ENCODE measurements around the gene PRIMPOL. TPM values are rescaled to one million over a fixed set of nuclear protein-coding genes. Genes with fewer than 3 reads are reported as not detected.

Gene PRIMPOL
- total RNA-seq, 5 donors from 2014 or later (not counting 1 experiment from before 2014, with no cell fraction given) = 11.6 to 14.8 (median 12.4) TPM

- no peak for DNase-seq
- H3K4me3 Mint-ChIP-seq = no peak overlapping the region
- H3K4me1 Mint-ChIP-seq = peaks cover 24 to 32% (median 26%) of the 10 kb centered on the region in 3 donors
- no peak for ATAC-seq (replicated peaks in 1 of 4)
- peaks cover 53% of the 10 kb centered on the region for H3K36me3 Mint-ChIP-seq
- Histone ChIP-seq H3K36me3 (ENCODE audit: control insufficient read depth in 2 of 2, extremely low read depth in 1 of 2, insufficient read depth in 1 of 2, low read length in 1 of 2) (peaks cover 4 to 70% of the 10 kb centered on the region in 2 donors), H3K27ac (ENCODE audit: low read length) (no peak overlapping the region), H3K4me1 (ENCODE audit: control insufficient read depth in 1 of 2, extremely low read depth in 1 of 2, insufficient read depth in 2 of 2, low read length in 2 of 2) (peaks cover 0 to 3% of the 10 kb centered on the region in 2 experiments), H3K4me3 (ENCODE audit: control insufficient read depth in 1 of 2, extremely low read depth in 1 of 2, low read length in 1 of 2) (no peak overlapping the region), H3K27me3 (replicated peaks in 1 of 2; ENCODE audit: control insufficient read depth in 2 of 2, extremely low read depth in 1 of 2, insufficient read depth in 2 of 2, low read length in 1 of 2) (no peaks in the 10 kb centered on the region), H3K9me3 (no peaks in the 10 kb centered on the region)
- no peaks in the 10 kb centered on the region for H3K27me3 Mint-ChIP-seq
- ChIA-PET CTCF (interaction anchor here (0.7 kb wide), 2 partner anchors 8 to 53 kb away, joined by 3 to 4 read pairs; no protein-coding TSS in a partner anchor), POLR2A (interaction anchor here in 1 of 2 donors (0.6 to 0.8 kb wide), 2 partner anchors 173 to 198 kb away, joined by 3 to 10 read pairs; no protein-coding TSS in a partner anchor)
- 100% methylated on average over 4 of the region's 4 CpGs for WGBS (ENCODE audit: insufficient coverage)
- peak overlapping the region in 1 of 2 donors; percentile 39 for H3K27ac Mint-ChIP-seq
- no peaks in the 10 kb centered on the region for H3K9me3 Mint-ChIP-seq
Observed at GRCh38 chr4:184636144-184636543, 13.4 kb upstream of the PRIMPOL start.

DNA sequence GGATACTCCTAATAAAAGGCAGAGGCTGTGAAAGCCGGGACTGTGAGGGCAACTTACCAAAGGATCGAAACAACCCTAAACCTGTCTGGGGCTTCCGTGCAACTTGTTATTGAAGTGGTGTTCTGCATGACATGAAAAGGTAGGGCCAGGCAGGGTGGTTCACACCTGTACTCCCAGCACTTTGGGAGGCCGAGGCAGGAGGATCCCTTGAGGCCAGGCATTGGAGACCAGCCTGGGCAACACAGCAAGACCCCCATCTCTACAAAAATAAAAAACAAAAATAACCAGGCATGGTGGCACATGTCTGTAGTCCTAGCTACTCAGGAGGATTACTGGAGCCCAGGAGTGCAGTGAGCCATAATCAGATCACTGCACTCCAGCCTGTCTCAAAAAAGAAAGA is 12.6 kb upstream of the PRIMPOL start:
- H3K9me3 ChIP-seq = no peaks in the 10 kb centered on the region
- no peaks in the 10 kb centered on the region for H3K27me3 ChIP-seq (replicated peaks in 1 of 2; ENCODE audit: control insufficient read depth in 2 of 2, extremely low read depth in 1 of 2, insufficient read depth in 2 of 2, low read length in 1 of 2)
- Mint-ChIP-seq H3K36me3 (peaks cover 56% of the 10 kb centered on the region), H3K4me1 (peaks cover 31 to 39% (median 33%) of the 10 kb centered on the region in 3 donors), H3K4me3 (no peak overlapping the region), H3K27ac (no peak overlapping the region), H3K9me3 (no peaks in the 10 kb centered on the region), H3K27me3 (no peaks in the 10 kb centered on the region)
- no peak for ATAC-seq (replicated peaks in 1 of 4)
- DNase-seq = no peak
- ChIA-PET CTCF (no interaction called here), POLR2A (no interaction called here)
- WGBS (ENCODE audit: insufficient coverage) = 100% methylated on average over 1 of the region's 4 CpGs
- peaks cover 4 to 70% of the 10 kb centered on the region in 2 donors for H3K36me3 ChIP-seq (ENCODE audit: control insufficient read depth in 2 of 2, extremely low read depth in 1 of 2, insufficient read depth in 1 of 2, low read length in 1 of 2)
- H3K4me3 ChIP-seq (ENCODE audit: control insufficient read depth in 1 of 2, extremely low read depth in 1 of 2, low read length in 1 of 2) = no peak overlapping the region
- no peak overlapping the region for H3K27ac ChIP-seq (ENCODE audit: low read length)
- peaks cover 3 to 5% of the 10 kb centered on the region in 2 experiments for H3K4me1 ChIP-seq (ENCODE audit: control insufficient read depth in 1 of 2, extremely low read depth in 1 of 2, insufficient read depth in 2 of 2, low read length in 2 of 2)

DNA sequence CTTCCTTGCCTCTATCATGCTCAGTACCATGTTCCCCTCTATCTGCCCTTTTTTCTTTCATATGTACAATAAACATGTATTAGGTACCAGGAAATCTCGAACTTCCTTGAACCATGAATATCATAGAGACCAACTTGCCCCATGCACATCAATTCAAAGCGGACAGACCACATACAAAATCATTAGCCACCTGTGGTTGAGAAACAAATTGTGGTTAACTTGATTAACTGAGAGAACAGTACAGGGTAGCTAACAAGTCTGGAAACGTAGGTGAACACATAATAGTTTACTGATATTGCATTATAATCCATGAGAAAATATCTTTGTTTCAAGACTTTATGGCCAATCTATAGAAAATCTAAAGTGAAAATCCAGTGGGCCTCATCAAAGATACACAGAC is 8.5 kb upstream of the PRIMPOL start:
- POLR2A ChIA-PET = interaction anchor here in 1 of 2 donors (0.7 kb wide), 1 partner anchor 103 kb away, joined by 3 read pairs; no protein-coding TSS in a partner anchor
- Mint-ChIP-seq H3K36me3 (peaks cover 50% of the 10 kb centered on the region), H3K9me3 (no peaks in the 10 kb centered on the region), H3K4me3 (no peak overlapping the region), H3K27ac (no peak overlapping the region), H3K4me1 (peaks cover 57 to 60% (median 60%) of the 10 kb centered on the region in 3 donors), H3K27me3 (no peaks in the 10 kb centered on the region)
- no peak overlapping the region for H3K4me3 ChIP-seq (ENCODE audit: control insufficient read depth in 1 of 2, extremely low read depth in 1 of 2, low read length in 1 of 2)
- no peak for DNase-seq
- peaks cover 4 to 50% of the 10 kb centered on the region in 2 donors for H3K36me3 ChIP-seq (ENCODE audit: control insufficient read depth in 2 of 2, extremely low read depth in 1 of 2, insufficient read depth in 1 of 2, low read length in 1 of 2)
- no peaks in the 10 kb centered on the region for H3K9me3 ChIP-seq
- CTCF ChIA-PET = interaction anchor here in 1 of 2 donors (0.5 kb wide), 1 partner anchor 391 kb away, joined by 3 read pairs; no protein-coding TSS in a partner anchor
- no peaks in the 10 kb centered on the region for H3K27me3 ChIP-seq (replicated peaks in 1 of 2; ENCODE audit: control insufficient read depth in 2 of 2, extremely low read depth in 1 of 2, insufficient read depth in 2 of 2, low read length in 1 of 2)
- no CpG with 5 or more reads among the region's 3 CpGs for whole genome bisulfite sequencing (ENCODE audit: insufficient coverage)
- no peak for ATAC-seq (replicated peaks in 1 of 4)
- no peak overlapping the region for H3K27ac ChIP-seq (ENCODE audit: low read length)
- H3K4me1 ChIP-seq (ENCODE audit: control insufficient read depth in 1 of 2, extremely low read depth in 1 of 2, insufficient read depth in 2 of 2, low read length in 2 of 2) = peaks cover 11 to 20% of the 10 kb centered on the region in 2 experiments

GRCh38 chr4:184641451-184641850 is 8.1 kb upstream of the PRIMPOL start:
- H3K4me3 ChIP-seq (ENCODE audit: control insufficient read depth in 1 of 2, extremely low read depth in 1 of 2, low read length in 1 of 2) = no peak overlapping the region
- H3K27me3 ChIP-seq (replicated peaks in 1 of 2; ENCODE audit: control insufficient read depth in 2 of 2, extremely low read depth in 1 of 2, insufficient read depth in 2 of 2, low read length in 1 of 2) = no peaks in the 10 kb centered on the region
- Mint-ChIP-seq H3K27me3 (no peaks in the 10 kb centered on the region), H3K36me3 (peaks cover 52% of the 10 kb centered on the region), H3K9me3 (no peaks in the 10 kb centered on the region), H3K4me3 (no peak overlapping the region), H3K4me1 (peaks cover 62 to 64% (median 64%) of the 10 kb centered on the region in 3 donors), H3K27ac (no peak overlapping the region)
- H3K4me1 ChIP-seq (ENCODE audit: control insufficient read depth in 1 of 2, extremely low read depth in 1 of 2, insufficient read depth in 2 of 2, low read length in 2 of 2) = peaks cover 11 to 24% of the 10 kb centered on the region in 2 experiments
- no peaks in the 10 kb centered on the region for H3K9me3 ChIP-seq
- WGBS (ENCODE audit: insufficient coverage) = 100% methylated on average over 1 of the region's 5 CpGs
- H3K27ac ChIP-seq (ENCODE audit: low read length) = no peak overlapping the region
- peaks cover 4 to 45% of the 10 kb centered on the region in 2 donors for H3K36me3 ChIP-seq (ENCODE audit: control insufficient read depth in 2 of 2, extremely low read depth in 1 of 2, insufficient read depth in 1 of 2, low read length in 1 of 2)
- POLR2A ChIA-PET = interaction anchor here in 1 of 2 donors (0.7 kb wide), 1 partner anchor 104 kb away, joined by 3 read pairs; no protein-coding TSS in a partner anchor
- DNase-seq (no peak), ATAC-seq (replicated peaks in 1 of 4) (no peak)
- CTCF ChIA-PET = no interaction called here

- Mint-ChIP-seq H3K36me3 (peaks cover 36% of the 10 kb centered on the region), H3K27me3 (no peaks in the 10 kb centered on the region), H3K9me3 (no peaks in the 10 kb centered on the region), H3K4me3 (no peak overlapping the region), H3K27ac (peak overlapping the region in 1 of 2 donors; percentile 3), H3K4me1 (peaks cover 80 to 82% (median 80%) of the 10 kb centered on the region in 3 donors)
- no peak overlapping the region for H3K4me3 ChIP-seq (ENCODE audit: control insufficient read depth in 1 of 2, extremely low read depth in 1 of 2, low read length in 1 of 2)
- POLR2A ChIA-PET = interaction anchor here in 1 of 2 donors (0.7 kb wide), 1 partner anchor 8 kb away, joined by 3 read pairs; no protein-coding TSS in a partner anchor
- ATAC-seq (replicated peaks in 1 of 4) (no peak), DNase-seq (no peak)
- no peak overlapping the region for H3K27ac ChIP-seq (ENCODE audit: low read length)
- peaks cover 25 to 37% of the 10 kb centered on the region in 2 experiments for H3K4me1 ChIP-seq (ENCODE audit: control insufficient read depth in 1 of 2, extremely low read depth in 1 of 2, insufficient read depth in 2 of 2, low read length in 2 of 2)
- WGBS (ENCODE audit: insufficient coverage) = 0% methylated on average over 1 of the region's 1 CpG
- CTCF ChIA-PET = interaction anchor here (0.5 to 0.7 kb wide), 4 partner anchors 92 to 491 kb away, joined by 3 to 7 read pairs (median 4); no protein-coding TSS in a partner anchor
- H3K9me3 ChIP-seq = no peaks in the 10 kb centered on the region
- H3K27me3 ChIP-seq (replicated peaks in 1 of 2; ENCODE audit: control insufficient read depth in 2 of 2, extremely low read depth in 1 of 2, insufficient read depth in 2 of 2, low read length in 1 of 2) = no peaks in the 10 kb centered on the region
- H3K36me3 ChIP-seq (ENCODE audit: control insufficient read depth in 2 of 2, extremely low read depth in 1 of 2, insufficient read depth in 1 of 2, low read length in 1 of 2) = peaks cover 0 to 24% of the 10 kb centered on the region in 2 donors
Observed at GRCh38 chr4:184643731-184644130, 5.8 kb upstream of the PRIMPOL start.

DNA sequence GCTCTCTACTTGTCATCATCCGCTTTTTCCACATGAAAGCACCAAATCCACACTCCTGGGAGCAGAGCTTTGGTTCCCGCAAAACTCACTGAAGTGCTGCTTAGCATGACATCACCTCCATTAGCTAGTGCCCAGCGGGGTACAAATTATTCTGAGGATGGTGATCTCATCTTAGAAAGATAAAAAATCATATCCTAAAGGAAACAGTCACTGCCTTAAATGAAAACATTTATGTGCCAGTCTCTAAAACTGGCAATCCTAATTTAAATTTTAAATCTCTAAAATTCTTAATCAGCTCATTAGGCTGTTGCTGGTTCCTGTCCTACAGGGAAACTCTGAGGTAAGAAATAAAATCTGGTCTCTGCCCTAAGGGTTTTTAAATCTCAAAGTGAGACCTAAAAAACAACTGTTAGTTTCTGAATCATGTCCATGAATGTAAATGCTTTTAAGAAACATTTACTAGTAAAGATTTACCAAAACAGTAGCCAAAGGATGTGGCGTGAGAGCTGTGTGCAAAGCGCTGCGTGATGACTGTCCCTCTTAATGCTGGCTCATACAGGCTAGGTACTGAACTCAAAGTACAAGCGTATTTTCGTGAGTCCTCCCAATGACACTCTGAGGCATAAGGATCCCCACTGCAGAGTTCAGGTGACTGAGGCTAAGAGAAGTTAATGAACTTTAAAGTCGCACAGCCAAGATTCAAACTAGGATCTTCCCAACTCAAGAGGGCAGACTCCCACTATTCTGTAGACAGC is 4.8 kb upstream of the PRIMPOL start:
- Mint-ChIP-seq H3K27me3 (no peaks in the 10 kb centered on the region), H3K27ac (no peak overlapping the region), H3K9me3 (no peaks in the 10 kb centered on the region), H3K4me3 (peak overlapping the region in 2 of 3 donors; percentile 6 to 9), H3K4me1 (peaks cover 72 to 74% (median 73%) of the 10 kb centered on the region in 3 donors), H3K36me3 (peaks cover 31% of the 10 kb centered on the region)
- DNase-seq (no peak), ATAC-seq (replicated peaks in 1 of 4) (no peak)
- POLR2A ChIA-PET = no interaction called here
- Histone ChIP-seq H3K4me3 (ENCODE audit: control insufficient read depth in 1 of 2, extremely low read depth in 1 of 2, low read length in 1 of 2) (no peak overlapping the region), H3K27ac (ENCODE audit: low read length) (no peak overlapping the region), H3K27me3 (replicated peaks in 1 of 2; ENCODE audit: control insufficient read depth in 2 of 2, extremely low read depth in 1 of 2, insufficient read depth in 2 of 2, low read length in 1 of 2) (no peaks in the 10 kb centered on the region), H3K4me1 (ENCODE audit: control insufficient read depth in 1 of 2, extremely low read depth in 1 of 2, insufficient read depth in 2 of 2, low read length in 2 of 2) (peaks cover 26 to 37% of the 10 kb centered on the region in 2 experiments), H3K9me3 (no peaks in the 10 kb centered on the region), H3K36me3 (ENCODE audit: control insufficient read depth in 2 of 2, extremely low read depth in 1 of 2, insufficient read depth in 1 of 2, low read length in 1 of 2) (peaks cover 0 to 20% of the 10 kb centered on the region in 2 donors)
- CTCF ChIA-PET = interaction anchor here in 1 of 2 donors (0.5 kb wide), 1 partner anchor 490 kb away, joined by 3 read pairs; no protein-coding TSS in a partner anchor
- WGBS (ENCODE audit: insufficient coverage) = 72% methylated on average over 5 of the region's 9 CpGs

Measured in T-cell (primary cell).